BE2C (cell line): ENCODE measurements around the gene MUCL3.

ENCODE experiments used
- DNase-seq: peaks from one replicate; pipeline ENCODE4 v3.0.0-alpha.2; 2020
- H3K27me3 ChIP-seq: fragments of 250-450 bp; sonication (Bioruptor Pico); 2 replicates; pipeline ENCODE4 v1.5.1; 2020; ENCODE audit warnings: mild to moderate bottlenecking
- H3K36me3 ChIP-seq: fragments of 250-450 bp; sonication (Bioruptor Pico); 2 replicates; pipeline ENCODE4 v1.5.1; 2020; ENCODE audit warnings: mild to moderate bottlenecking
- H3K4me1 ChIP-seq: fragments of 250-450 bp; sonication (Bioruptor Pico); 2 replicates; pipeline ENCODE4 v1.5.1; 2020
- H3K4me3 ChIP-seq: 2 replicates; pipeline ENCODE4 v1.5.1; 2011; ENCODE audit warnings: low read depth, low read length
- H3K9me3 ChIP-seq: fragments of 250-450 bp; sonication (Bioruptor Pico); 2 replicates; pipeline ENCODE4 v1.5.1; 2020
- TF ChIP-seq, protein P1 (sequence below): IDR thresholded peaks from 2 replicates; pipeline ENCODE4 v1.5.1; 2012; ENCODE audit warnings: mild to moderate bottlenecking, low read depth, low read length

The MUCL3 gene

DNA sequence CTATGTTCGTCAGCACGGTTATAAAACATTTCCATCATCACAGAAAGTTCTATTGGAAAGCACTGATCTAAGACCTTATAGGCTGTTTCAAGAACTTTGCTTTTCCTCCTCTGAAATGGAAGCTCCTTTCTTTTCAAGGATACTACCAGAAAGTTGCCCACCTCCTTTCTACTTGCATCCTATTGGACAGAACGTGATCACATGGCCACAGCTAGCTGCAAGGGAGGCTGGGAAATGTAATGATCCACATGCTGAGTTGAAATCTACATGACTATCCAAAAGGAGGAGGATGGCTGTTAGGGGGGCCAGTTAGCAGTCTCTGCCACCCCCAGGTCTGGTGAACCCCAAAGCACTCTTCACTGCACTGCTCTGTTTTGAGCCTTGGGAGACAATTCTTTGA is 12.1 kb upstream of the MUCL3 start:
- Histone ChIP-seq H3K4me1 (no peaks in the 10 kb centered on the region), H3K9me3 (no peaks in the 10 kb centered on the region), H3K36me3 (no peaks in the 10 kb centered on the region; the same call in 1 of the 2 replicates), H3K4me3 (no peak overlapping the region), H3K27me3 (no peaks in the 10 kb centered on the region)
- TF ChIP-seq, protein P1, sequence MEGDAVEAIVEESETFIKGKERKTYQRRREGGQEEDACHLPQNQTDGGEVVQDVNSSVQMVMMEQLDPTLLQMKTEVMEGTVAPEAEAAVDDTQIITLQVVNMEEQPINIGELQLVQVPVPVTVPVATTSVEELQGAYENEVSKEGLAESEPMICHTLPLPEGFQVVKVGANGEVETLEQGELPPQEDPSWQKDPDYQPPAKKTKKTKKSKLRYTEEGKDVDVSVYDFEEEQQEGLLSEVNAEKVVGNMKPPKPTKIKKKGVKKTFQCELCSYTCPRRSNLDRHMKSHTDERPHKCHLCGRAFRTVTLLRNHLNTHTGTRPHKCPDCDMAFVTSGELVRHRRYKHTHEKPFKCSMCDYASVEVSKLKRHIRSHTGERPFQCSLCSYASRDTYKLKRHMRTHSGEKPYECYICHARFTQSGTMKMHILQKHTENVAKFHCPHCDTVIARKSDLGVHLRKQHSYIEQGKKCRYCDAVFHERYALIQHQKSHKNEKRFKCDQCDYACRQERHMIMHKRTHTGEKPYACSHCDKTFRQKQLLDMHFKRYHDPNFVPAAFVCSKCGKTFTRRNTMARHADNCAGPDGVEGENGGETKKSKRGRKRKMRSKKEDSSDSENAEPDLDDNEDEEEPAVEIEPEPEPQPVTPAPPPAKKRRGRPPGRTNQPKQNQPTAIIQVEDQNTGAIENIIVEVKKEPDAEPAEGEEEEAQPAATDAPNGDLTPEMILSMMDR, result no peak
- DNase-seq, result no peak

DNA sequence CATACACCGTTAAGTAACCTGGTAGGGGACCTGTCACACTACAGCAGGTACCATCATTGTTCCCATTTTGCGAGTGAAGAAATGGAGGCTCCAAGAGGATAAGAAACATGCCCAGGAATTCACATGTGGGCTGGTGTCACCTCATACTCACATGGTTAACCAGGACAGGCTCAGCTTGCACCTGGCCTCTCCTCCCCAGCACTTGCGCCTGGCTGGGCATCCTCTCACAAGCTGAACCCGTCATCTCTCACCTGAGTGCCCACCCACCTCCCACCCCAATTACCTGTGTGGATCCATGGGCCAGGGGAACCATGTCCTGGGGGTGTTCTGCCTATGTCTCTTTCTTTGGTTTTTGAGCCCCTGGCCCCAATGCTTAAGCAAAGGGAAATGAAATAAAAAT is 10.3 kb upstream of the MUCL3 start:
- DNase-seq, result no peak
- Histone ChIP-seq H3K27me3 (no peaks in the 10 kb centered on the region), H3K4me1 (no peaks in the 10 kb centered on the region), H3K36me3 (no peaks in the 10 kb centered on the region; the same call in 1 of the 2 replicates), H3K9me3 (no peaks in the 10 kb centered on the region), H3K4me3 (no peak overlapping the region)
- TF ChIP-seq, protein P1, result no peak

DNA sequence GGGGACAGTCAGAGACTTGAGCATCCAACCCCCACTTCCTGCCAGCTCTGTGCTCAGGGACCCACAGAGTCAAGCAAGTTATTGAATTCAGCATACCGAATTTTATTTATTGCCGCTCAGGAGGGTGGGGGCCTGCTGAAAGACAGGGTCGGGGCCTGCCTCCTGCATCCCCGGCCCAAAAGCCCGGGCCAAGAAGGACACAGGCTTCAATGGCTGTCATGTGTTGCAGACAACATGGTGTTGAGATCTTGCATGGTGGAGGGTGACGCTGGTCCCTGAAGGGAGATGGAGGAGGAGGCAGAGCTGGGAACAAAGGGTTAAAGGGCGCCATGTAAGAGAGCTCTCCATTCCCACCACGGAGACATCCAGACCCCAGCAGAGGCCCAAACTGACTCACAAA is 9.5 kb upstream of the MUCL3 start:
- Histone ChIP-seq H3K4me1 (no peaks in the 10 kb centered on the region), H3K9me3 (no peaks in the 10 kb centered on the region), H3K4me3 (no peak overlapping the region), H3K27me3 (no peaks in the 10 kb centered on the region), H3K36me3 (no peaks in the 10 kb centered on the region; the same call in 1 of the 2 replicates)
- TF ChIP-seq, protein P1, result no peak
- DNase-seq, result no peak

DNA sequence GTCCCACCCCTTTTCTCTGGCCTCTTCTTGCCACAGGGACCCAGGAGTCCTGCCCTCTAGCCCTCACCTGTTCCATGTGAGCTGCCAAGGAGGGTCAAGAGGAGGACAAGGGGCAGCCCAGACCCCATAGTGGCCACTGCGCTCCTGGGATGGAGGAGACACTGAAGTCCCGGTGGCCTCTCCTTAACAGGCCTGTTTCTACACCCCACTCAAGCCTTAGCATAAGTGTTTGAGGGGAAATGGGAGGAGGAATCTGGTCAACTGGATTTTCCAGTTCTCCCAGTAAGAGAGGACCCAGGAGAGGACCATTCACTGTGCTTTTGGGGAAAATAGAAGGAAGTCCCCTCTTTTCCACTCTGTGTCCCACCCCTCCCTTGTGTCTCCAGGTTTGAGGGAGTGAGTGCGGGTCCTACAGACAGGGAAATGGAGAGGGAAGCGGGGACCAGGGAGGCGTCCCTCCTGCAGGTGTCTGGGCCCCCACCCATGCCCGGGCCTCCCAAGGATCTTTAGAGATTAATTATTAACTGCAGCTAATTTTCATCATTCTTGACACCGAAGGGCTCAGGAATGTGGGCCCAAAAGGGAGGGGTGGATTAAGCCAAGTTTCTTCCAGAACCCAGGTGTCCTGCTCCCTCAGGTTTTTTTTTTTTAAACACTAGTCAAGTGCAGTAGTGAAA is 8.7 kb upstream of the MUCL3 start, which contains the start of gene SFTA2:
Gene SFTA2, minus strand, starts transcription at position 202 of the 677 bp plus-strand sequence. Its CDS starts 74 bp downstream, at position 128.
- TF ChIP-seq, protein P1, result no peak
- no peaks in the 10 kb centered on the region for H3K27me3 ChIP-seq
- no peak within 1 kb of the TSS for H3K4me3 ChIP-seq
- H3K9me3 ChIP-seq, result no peaks in the 10 kb centered on the region
- H3K4me1 ChIP-seq, result no peaks in the 10 kb centered on the region
- no peaks in the 10 kb centered on the region for H3K36me3 ChIP-seq
- no peak for DNase-seq

DNA sequence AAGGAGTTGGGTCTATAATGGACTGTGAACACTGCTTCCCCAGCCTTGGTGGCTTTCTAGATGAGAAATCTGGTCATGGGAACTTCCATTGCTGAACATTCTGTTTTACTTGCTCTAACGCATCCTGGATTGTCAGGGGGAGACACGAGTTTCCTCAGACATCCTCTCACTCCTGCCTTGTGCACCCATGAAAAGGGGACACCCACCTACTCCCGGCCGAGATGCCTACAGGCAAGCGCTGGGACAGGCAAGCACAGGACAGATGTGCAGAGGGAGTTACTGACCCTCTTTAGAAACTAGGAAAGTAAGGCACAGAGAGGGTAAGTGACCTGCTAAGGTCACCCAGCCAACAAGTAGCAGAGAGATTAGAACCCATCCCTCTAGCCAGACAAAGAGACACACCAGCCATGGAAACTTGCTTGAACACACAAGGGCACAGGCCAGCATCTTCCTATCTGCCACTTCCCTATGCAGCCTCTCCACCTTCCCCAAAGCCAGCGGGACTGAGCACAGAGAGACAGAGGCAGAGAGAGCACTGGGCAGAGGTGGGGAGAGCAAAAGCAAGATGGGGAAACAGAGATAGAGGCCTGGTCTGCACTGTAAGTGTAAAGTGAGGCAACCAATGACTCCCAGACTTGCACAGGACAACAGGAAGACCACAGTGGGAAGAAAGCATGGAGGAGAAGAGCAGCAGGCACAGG is 8.0 kb upstream of the MUCL3 start:
- no peaks in the 10 kb centered on the region; the same call in 1 of the 2 replicates for H3K27me3 ChIP-seq

More for the DNA sequence above, 8.0 kb upstream of the MUCL3 start:
- DNase-seq, result no peak
- no peak overlapping the region for H3K4me3 ChIP-seq
- TF ChIP-seq, protein P1, result no peak
- no peaks in the 10 kb centered on the region for H3K9me3 ChIP-seq
- H3K36me3 ChIP-seq, result no peaks in the 10 kb centered on the region
- no peaks in the 10 kb centered on the region for H3K4me1 ChIP-seq
